GM12874 (cell line): Measurements from ENCODE around the gene KIRREL3.

Source experiments
- CTCF ChIP-seq: IDR thresholded peaks from 2 replicates; pipeline ENCODE4 v1.5.1; 2011; ENCODE audit warnings: low read depth, mild to moderate bottlenecking, control low read depth, low read length, moderate library complexity; ENCODE audit not compliant: insufficient read depth

KIRREL3 gene

GRCh38 chr11:126893796-126894195 lies 106.8 kb downstream of the KIRREL3 start:
- no peak for TF ChIP-seq CTCF

- TF ChIP-seq CTCF, result no peak
These were observed 107.8 kb downstream of the KIRREL3 start for GRCh38 chr11:126892756-126893155.

GRCh38 chr11:126891556-126892217 lies 108.9 kb downstream of the KIRREL3 start:
- no peak for TF ChIP-seq CTCF

GRCh38 chr11:126890561-126890960 lies 110.0 kb downstream of the KIRREL3 start:
- no peak for TF ChIP-seq CTCF

- TF ChIP-seq CTCF, result no peak
These were observed 112.4 kb downstream of the KIRREL3 start for GRCh38 chr11:126888115-126888712.

- no peak for TF ChIP-seq CTCF
These were observed 113.9 kb downstream of the KIRREL3 start for GRCh38 chr11:126886636-126887035.

GRCh38 chr11:126886085-126886484 lies 114.5 kb downstream of the KIRREL3 start:
- TF ChIP-seq CTCF, result no peak
